Kidney tubule cell (primary cell): ENCODE data around the gene EPS8L2.

ENCODE experiments used
- DNase-seq: peaks from one replicate; pipeline ENCODE4 v3.0.0-alpha.2; 2018; ENCODE audit warnings: low spot score

EPS8L2 gene

GRCh38 chr11:705646-706438 lies at the start of gene EPS8L2:
Gene EPS8L2, plus strand, starts transcription at chr11:706231. Its CDS starts 3,177 bp downstream, at chr11:709408.
- peak; percentile 84 for DNase-seq

GRCh38 chr11:656426-656825 lies 49.6 kb upstream of the EPS8L2 start:
- no peak for DNase-seq

GRCh38 chr11:656866-657265 lies 49.2 kb upstream of the EPS8L2 start:
- DNase-seq: no peak

GRCh38 chr11:657691-658126 lies 48.3 kb upstream of the EPS8L2 start:
- no peak for DNase-seq

- no peak for DNase-seq
These were observed 46.4 kb upstream of the EPS8L2 start for GRCh38 chr11:659532-660085.

GRCh38 chr11:660281-660680 lies 45.8 kb upstream of the EPS8L2 start:
- no peak for DNase-seq

- DNase-seq: no peak
These were observed 45.2 kb upstream of the EPS8L2 start for GRCh38 chr11:660681-661444.

GRCh38 chr11:662689-663274 lies 43.2 kb upstream of the EPS8L2 start:
- DNase-seq: peak; percentile 62

- no peak for DNase-seq
These were observed 40.8 kb upstream of the EPS8L2 start for GRCh38 chr11:665062-665703.

GRCh38 chr11:665704-666281 lies 40.2 kb upstream of the EPS8L2 start:
- no peak for DNase-seq

- DNase-seq: no peak
These were observed 32.2 kb upstream of the EPS8L2 start for GRCh38 chr11:673866-674265.

- DNase-seq: no peak
These were observed 31.6 kb upstream of the EPS8L2 start for GRCh38 chr11:674406-674805.

GRCh38 chr11:678297-678696 lies 27.7 kb upstream of the EPS8L2 start:
- DNase-seq: no peak

- no peak for DNase-seq
These were observed 26.5 kb upstream of the EPS8L2 start for GRCh38 chr11:679271-680207.

GRCh38 chr11:680476-680875 lies 25.6 kb upstream of the EPS8L2 start:
- DNase-seq: no peak

GRCh38 chr11:680970-681369 lies 25.1 kb upstream of the EPS8L2 start:
- DNase-seq: no peak

GRCh38 chr11:686451-687243 lies 19.4 kb upstream of the EPS8L2 start:
- no peak for DNase-seq

GRCh38 chr11:687751-688150 lies 18.3 kb upstream of the EPS8L2 start:
- DNase-seq: no peak

- no peak for DNase-seq
These were observed 17.4 kb upstream of the EPS8L2 start for GRCh38 chr11:688681-689080.

- no peak for DNase-seq
These were observed 16.4 kb upstream of the EPS8L2 start for GRCh38 chr11:689625-690024.
